NCI-H187 treated with DMSO at 0.1 percent for 48 hours (cell line): ENCODE results near the gene KCNIP3.

Source experiments
- DNase-seq: peaks from one replicate; lab custom pipeline; 2025; lab: John Stamatoyannopoulos, UW

KCNIP3 gene

DNA sequence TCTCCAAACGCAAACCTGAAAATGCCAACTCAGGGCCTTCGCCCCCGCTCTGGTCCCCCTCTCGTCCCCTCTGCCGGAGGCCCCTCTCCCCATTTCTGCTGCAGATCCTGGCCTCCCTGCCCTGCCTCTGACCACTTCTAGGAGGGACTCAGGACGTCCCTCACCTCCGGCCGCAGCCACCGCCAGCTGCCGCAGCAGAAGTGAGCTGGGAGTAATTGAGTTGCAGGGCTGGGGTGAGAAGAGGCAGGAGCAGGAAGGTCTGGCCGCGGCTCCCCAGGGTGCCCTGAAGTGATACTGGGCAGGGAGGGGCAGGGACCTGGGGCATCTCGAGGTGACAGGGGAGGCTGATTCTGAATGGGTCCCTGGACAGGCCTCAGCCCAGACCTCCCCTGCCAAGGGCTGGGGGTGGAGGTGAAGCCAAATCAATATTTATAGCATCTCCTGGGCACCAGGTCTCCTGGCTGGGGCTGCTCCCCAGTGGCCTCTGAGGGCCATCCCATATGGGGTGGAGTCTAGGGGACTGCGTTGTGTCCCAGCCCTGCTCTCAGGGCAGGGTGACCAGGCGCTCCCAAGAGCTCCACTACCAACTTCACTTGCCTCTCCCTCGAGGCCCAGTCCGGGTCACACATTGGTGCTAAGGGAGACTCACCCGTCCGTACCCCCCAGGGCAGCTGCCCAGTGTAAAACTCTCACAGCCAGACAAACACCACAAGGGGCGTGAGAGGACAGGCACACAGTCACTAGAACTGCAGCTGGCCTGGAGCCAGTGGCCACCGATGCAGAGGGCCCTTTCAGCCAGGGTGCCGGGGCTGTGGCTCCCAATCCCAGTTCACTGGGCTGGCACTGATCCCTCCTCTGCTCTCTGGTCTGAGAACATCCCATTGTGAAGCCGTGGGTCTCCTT, 33.0 kb downstream of the KCNIP3 start:
- DNase-seq, result no peak

DNA sequence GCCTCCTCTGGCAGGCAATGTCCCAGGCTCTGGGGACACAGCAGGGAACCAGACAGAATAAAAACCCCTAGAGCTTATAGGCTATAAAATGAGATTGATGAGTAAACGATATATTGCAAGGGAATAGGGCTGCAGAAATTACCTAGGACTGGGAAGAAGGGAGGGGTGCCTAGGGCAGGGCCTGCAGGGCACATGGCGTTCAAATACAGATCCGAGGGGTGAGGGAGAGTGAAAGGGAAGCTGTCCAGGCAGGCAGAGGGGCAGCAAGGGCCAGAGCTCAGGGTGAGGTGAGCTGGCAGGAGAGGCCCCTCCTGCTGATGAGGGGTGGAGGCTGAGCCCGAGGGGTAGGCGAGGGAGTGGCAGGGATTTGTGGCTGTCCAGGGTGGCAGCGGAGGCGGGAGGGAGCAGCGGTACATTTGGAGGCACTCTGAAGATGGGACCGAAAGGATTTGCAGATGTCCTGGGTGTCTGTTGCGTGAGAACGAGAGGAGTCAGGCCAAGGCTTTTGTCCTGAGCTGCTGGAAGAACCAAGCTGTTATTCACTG, 33.7 kb downstream of the KCNIP3 start:
- no peak for DNase-seq

DNA sequence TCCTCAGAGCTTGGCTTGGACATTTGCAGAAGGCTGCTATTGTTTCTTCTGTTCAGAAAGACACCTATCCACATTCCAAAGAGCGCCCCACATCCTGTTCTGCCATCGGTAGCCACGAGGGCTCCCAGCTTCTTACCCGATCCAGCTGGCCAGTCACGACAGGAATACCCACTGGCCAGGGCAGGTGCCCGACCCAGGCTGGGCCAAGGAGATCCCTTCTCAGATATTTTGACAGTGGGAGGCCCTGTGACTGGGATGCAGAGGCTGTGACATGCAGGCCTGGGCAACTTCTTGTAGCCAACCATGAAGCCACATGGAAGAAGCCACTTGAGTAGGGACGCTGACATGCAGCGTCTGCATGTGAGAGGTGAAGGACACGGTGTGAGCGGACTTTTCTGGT, 34.5 kb downstream of the KCNIP3 start:
- no peak for DNase-seq

DNA sequence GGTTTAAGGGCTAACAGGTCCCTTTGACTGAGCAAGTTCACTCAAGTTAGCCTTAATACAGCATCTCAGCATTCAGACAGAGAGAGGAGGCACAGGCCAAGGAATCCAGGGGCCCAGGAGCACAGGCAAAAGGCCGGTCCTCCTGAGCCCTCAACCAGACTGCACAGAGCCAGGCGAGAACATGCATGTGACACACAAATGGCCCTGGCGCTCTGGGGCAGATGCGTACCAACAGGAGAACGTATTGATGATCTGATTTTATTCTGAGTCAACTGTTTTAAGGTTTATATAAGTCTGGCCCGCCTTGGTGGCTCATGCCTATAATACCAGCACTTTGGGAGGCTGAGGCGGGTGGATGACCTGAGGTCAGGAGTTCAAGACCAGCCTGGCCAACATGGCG, 34.9 kb downstream of the KCNIP3 start:
- DNase-seq, result no peak

DNA sequence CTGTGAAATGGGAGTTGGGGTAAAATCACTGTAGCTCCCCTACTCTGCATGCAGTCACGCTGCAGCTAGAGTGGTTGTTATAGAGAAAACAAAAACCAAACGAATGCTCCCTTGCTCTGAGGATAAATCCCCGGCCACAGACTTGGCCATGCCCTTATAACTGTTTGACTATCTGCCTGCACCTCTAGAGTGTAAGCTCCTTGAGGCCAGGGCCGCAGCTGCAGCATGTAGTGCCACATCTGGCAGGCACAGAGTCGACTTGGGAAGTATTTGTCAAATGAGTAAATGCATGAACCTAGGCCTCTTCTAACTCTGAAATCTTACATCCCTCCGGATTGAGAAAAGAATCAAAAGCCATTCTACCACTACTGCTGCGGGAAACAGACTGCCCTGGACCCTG, 35.9 kb downstream of the KCNIP3 start:
- DNase-seq, result no peak

DNA sequence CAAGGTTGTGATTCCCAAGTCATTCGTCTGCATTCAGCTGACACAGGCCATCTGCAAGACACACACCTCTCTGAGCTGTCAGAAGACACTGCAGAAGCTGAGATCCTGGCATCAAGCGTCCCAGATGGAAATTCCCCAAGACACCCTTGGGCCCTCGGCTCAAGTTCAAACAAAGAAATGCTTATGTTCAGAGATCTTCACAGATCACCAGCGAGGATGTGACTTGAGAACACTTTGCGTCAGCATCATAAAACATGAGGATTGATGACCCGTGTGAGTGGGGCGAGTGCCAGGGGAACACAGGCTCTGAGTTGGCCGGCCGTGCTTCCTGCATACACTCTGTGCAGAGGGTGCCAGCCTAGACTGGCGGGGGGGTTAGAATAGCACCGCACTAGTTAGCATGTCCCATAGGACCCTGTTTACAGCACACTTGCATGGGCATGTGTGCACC, 36.8 kb downstream of the KCNIP3 start:
- no peak for DNase-seq

DNA sequence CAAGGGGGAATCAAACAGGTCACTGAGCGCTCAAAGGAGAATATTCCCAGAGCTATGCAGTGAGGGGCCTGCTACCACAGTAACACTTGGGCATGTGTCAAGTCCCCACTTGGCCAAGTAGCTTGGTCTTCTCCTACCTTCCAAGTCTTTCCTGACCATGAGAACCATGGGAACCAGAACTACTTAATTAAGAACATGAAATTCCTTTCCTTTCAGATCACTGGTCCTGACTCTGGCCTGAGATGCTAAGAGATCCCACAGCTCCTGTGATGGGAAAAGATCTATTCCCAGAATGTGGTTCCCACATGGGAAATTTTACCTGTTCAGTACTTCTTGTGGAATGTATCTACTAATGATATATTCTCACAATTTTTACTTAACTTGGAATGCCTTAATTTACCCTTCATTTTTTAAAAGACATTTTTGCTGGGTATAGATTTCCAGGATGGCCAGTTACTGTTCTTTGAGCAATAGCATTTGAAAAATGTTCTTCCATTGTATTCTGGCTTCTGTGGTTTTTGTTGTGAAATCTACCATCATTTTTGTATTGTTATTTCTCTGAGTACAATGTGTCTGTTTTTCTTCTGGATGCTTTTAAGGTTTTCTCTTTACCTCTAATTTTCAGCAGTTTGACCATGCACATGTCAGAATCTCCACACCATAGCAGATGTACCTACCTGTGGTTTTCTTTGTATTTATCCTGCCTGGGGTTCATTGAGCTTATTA, 37.9 kb downstream of the KCNIP3 start:
- DNase-seq, result no peak

DNA sequence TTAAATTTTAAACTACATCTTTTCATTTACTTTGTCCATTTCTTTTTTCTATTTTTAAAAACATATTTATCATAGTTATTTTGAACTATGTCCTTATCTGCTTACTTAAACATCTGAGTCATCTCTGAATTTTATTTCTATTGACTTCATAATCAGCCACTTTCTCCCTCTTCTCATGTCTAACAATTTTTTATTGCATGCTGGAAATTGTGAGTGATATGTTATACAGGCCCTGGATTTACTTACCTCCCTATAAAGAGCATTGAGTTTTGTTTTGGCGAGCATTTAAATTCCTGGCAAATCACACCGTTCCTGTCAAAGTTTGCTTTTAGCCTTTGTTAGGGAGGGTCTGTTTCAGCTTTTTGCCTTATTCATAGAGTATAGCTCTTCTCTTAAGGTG, 39.3 kb downstream of the KCNIP3 start:
- no peak for DNase-seq

DNA sequence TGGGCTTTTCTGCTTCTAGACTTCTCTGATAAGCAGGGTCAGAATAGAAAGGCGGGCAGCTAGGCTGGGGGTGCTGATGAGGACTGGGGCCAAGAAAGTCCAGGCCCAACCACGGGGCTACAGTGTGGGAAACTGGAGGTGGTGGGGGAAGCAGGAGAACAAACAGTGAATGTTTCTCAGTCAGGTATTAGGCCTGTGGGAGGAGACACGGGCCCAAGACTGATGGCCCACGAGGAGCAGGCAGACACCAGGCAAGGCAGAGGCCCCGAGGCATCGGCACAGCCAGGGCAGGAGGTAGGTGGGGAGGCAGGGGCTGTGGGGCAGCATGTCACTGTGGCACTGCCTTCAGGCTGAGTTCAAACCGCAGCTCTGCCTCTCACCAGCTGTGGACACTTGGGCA, 40.7 kb downstream of the KCNIP3 start:
- no peak for DNase-seq

DNA sequence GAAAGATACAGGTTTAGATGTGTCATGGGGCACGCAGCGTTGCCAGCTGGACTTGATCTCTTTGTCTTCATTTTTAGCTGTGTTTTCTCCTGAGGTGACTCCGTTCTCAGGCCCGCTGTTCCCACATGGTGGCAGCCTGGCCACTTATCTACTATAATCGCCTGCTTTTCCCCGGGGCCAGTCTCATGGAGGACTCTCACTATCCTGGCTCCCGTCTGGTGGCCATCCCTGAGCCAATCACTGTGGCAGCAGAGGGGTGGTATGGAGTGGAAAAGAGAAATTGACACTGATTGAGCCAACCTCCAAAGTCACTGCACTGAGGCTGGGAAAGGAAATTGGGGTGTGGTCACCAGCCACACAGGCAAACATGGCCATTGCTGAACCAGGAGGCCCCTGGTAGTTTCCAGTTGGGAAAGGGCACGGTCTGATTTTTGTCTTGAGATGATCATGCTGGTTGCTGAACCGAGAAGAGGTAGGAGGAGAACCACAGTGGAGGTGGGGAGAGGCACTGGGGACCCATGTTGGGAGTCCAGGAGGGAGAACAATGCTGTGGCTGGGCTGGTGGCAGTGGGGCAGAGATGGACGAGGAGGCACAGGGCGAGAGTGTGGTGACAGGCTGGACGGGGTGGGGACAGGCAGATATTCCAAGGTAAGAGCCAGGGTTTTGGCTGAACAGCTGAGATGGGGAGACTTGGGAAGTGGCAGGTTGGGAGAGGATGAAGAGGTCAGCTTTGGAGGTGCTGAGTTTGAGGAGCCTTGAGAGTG, 45.6 kb downstream of the KCNIP3 start:
- DNase-seq, result no peak

DNA sequence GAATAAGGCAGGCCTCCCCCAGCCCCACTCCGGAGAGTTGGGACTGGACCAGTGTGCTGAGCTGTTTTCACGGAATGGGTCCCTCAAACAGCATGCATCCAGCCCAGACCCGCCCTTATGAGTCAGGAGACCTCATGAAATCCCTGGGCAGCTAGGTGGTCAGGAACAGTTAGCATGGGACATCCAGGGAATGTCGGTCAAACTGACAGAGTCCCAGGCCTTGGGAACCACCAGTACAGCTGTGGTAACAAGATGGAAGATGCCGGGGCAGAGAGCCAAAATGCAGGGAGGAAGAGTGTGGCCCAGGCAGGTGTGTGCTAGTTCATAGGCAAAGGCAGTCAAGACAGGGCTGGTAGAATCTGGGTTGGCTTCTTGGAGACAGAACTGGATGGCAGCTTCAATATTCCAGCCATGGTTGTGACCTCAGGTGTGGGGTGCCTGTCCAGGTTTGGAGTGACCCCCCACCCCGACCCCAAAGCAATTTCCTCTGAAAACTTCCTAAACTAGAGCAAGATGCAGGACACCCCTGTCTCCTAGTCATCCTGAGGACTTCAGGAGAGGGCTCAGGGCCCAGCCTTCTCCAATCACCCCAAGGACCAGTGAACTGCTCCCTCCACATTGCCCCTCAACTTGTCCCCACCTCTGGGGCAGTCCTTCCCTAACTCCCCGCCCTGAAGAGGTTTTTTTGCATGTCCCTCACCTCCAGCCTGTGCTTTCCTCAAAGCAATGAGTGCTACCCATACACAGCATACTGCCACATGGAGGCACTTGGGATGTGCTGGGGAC, 46.5 kb downstream of the KCNIP3 start:
- no peak for DNase-seq

DNA sequence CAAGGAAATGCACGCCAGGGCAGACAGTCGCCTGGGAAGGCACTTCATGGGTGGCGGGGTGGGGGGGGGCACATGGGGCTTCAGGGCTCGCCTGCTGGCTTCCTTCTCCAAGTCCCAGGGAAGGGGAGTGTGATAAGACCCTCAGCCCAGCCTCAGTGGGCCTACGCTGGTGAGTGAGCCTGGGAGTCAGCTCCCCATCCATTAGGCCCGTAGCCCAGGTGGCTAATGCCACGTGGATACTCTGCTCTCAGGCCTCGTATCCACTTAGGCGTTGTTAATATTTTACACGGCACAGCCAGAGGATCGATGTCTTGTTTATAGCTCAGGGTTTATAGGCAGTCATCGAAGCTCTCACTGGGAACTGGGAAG, 47.1 kb downstream of the KCNIP3 start:
- no peak for DNase-seq

DNA sequence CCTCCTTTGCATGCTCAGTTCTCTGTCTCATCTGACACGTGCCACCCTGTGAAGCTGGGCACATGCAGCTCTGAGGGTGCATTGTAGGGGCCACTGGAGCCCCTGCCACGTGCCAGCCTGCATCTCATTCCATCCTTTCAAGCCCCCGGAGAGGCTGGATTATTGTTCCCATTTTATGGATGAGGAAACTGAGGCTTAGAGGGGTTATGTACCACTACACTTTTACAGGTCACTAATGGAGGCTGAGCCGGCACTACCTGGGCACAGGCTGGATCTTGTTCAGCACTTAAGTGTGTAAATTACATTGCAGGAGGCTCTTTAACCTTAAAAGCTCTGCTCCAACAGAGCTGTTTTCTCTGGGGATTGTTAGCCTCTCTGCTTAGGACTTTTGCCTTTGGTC, 47.5 kb downstream of the KCNIP3 start:
- DNase-seq, result no peak

DNA sequence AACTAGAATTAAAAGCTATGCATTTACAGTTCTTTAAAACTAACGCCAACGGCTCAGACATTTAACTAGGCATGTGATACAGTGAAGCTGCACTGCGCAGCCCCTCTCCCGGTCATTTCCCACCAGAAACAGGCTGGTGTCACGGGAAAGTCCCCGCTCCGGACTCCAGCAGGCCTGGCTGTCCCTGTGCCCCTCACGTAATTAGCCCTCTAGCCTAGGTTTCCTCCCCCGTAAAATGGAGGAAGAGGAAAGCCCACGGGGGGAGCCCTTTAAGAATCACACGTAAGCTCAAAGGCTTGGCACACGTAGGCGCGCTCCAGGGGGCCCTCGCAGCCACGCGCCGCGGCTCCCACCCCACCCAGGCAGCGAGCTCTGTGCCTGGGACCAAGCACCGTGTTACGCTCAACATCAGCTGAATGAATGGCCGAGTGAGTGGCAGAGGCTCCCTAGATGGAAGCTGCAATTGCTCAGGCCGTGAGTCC, 48.0 kb downstream of the KCNIP3 start:
- DNase-seq, result no peak

DNA sequence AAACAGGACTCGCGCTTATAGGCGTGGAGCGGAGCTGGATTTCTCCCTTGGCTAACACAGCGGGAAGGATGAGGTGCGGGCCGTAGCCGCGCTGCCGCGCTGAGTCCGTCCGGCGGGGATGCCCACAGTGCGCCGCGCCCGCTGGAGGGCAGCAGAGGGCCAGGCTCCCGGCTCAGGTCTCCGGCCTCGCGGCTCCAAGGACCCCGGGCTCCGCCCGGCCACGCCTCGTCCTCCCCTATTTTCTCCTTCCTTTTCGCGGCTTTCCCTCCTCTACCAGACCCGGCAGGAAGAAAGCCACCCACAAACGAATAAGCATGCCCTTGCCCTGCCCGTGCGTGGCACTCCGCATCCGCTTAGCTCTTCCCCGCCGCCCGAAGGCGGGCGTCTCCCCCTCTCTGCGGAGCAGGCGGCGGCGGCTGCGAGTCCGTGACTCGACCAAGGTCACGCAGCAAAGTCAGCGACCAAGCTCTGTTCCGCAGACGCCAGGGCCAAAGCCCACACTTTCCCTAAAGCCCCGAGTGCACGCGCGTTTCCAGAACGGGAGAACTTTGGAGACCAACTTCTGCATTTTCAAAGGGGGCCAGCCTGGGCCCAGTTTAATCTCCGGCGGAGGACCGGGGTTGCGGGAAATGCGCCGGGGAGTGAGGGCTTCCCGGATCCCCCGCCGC, 48.5 kb downstream of the KCNIP3 start:
- no peak for DNase-seq

DNA sequence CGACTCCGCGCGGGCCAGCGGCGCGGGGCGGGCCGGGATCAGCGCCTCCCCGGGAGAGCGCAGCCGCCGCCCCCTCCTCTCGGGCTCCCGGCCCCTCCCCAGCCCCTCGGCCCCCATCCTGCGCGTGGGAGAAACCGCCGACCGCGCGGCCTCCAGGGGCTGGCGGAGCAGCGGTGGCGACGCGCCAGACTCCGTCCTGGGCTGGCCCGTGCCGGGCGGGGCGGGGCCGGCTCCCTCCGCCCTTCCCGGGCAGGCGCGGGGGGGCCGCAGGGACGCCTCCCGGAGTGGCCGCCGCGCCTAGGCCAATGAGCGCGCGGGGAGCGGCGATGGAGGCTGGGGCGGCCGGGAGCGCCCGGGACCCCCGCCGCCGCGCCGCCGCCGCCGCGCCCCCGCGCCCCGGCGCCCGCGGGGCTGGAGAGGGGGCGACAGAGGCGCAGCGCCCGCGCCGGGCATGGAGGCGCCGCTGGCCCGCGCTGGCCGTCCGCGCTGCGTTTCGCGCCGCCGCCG, 49.1 kb downstream of the KCNIP3 start:
- DNase-seq, result no peak

DNA sequence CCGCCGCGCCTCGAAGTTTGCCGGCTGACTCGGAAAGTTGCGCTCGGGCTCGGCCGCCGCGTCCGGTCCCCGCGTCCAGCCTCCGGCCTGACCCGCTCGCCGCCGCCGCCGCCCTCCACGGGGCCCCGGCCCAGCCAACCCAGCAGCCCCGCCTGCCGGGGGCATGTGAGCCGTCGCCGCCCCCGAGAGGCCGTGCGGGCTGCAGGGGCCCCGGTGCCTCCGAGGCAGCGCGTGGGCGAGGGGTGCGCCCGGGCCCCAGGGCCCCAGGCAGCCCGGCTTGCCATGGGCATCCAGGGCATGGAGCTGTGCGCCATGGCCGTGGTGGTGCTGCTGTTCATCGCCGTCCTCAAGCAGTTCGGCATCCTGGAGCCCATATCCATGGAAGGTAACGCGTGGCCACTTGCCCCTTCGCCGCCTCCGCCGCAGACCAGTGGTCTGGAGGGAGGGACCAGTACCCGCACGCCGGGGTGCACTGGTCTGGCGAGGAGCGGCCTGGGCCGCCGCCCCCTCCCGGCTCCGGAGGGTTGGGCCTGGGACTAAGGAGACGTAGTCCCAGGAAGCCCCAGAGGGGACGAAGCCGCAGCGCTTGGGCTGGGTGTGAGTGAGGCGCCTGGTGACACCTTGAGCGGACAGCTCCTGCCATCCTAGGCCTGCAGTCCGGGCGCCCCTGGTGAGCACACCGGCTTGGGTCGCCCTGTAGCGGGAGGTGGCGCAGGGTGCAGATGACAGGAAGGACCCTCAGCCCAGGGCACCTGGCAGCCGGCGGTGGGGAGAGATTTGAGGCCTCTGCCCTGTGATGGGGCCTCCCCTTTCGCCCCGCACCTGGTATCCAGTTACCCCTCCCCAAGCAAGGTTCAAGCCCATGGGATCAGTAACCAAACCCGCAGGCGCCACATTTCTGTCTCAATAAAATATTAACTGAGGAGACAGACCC, 49.9 kb downstream of the KCNIP3 start:
- DNase-seq, result no peak

DNA sequence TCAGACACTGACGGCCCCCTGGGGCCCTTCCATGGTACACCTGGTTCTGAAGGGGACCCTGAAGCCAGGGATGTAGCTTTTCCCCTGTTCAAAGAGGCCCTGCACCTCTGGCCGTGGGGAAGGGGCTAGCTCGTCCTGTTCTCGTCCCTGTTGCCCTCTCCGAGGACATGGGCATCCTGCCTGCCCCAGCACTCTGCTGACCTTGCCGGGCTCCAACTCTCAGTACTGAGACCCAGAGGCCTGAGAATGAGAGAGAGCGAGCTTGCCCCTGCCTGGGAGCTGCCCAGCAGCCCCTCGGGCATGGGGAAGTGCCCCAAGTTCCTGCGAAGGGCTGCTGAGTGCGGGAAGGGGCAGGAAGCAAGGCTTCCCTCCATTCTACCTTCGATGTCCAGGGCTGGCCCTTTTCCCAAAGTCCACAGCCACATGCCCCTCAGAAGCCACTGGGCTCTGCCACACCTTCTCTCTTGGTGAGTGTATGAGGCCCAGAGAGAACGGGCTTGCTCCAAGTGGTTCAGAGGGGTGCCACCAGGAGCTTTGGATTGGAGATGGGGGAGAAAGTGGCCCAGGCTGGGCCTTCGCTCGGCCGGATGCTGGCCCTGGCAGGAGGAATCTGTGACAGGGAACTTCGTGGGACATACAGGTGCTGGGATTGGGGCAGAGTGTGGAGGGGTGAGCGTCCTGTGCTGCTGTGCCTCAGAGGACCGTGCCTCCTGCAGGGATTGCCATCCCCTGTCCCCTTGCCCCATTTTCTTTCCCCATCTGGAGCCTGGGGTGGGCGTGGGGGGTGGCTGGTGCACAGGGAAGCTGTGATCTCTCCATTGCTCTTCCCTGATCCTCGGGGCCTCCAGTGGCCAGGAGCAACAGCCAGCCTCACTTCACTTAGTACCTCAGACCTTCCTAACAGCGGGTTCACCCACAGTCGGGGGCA, 50.8 kb downstream of the KCNIP3 start:
- no peak for DNase-seq
